ENCODE measurements around the gene SRGAP3. TPM values are rescaled to one million over a fixed set of nuclear protein-coding genes. Genes with fewer than 3 reads are reported as not detected.

The SRGAP3 gene
- total RNA-seq, 2 experiments from 2014 or later: 1.2 to 1.5 TPM

DNA sequence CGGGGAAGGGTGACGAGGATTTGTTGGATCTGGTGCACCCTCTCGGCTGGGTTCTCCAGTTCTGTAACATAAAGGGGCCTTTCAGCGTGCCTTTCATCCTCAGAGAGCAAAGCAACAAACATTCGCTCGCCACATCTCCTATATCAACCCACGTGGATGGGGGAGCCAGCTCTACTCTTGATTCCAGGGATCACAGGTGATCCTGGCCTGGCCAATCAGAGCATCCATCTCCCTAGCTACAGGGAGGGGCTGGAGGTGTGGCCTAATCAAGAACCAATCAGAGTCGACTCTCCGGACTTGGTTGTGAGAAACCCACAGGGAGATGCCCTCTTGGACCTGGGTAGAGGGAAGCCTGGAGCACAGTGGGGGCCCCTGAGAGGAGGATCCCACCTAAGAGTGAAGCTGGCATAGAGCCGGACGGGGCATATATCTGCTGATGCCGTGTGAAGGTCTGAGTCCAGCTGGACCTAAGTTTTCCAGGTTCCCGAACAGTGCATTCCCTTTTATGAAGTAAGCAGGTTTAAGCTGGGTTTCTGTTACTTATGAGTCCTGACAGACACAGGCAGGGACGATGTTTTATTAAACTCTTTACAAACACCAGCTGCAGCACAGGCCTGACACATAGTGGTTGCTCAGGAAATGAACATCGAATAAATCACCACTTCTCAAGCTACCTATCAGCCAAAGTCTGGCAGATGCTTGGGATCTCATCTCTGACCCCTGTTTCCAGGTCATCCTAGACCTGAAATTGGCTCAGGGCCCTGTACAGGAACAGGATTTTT, 235.5 kb downstream of the SRGAP3 start:
- no peak for ATAC-seq
- H3K4me1 Mint-ChIP-seq: peaks cover 14% of the 10 kb centered on the region
- H3K9me3 Mint-ChIP-seq (ENCODE audit: low read depth): no peaks in the 10 kb centered on the region
- no peak for DNase-seq
- ChIA-PET CTCF (interaction anchor here (1.4 to 2.0 kb wide), 3 partner anchors 13 to 26 kb away, joined by 3 to 8 read pairs (median 6); no protein-coding TSS in a partner anchor), POLR2A (no interaction called here)
- no peaks in the 10 kb centered on the region for H3K36me3 Mint-ChIP-seq (ENCODE audit: low read depth)
- H3K4me3 Mint-ChIP-seq: no peak overlapping the region
- no peak overlapping the region for H3K27ac Mint-ChIP-seq
- intact Hi-C loops (cut with DNase I, micrococcal nuclease): no loop called here
- no peaks in the 10 kb centered on the region for H3K27me3 Mint-ChIP-seq

- Mint-ChIP-seq H3K4me3 (no peak overlapping the region), H3K9me3 (ENCODE audit: low read depth) (no peaks in the 10 kb centered on the region), H3K27me3 (no peaks in the 10 kb centered on the region), H3K36me3 (ENCODE audit: low read depth) (no peaks in the 10 kb centered on the region), H3K4me1 (peaks cover 14% of the 10 kb centered on the region), H3K27ac (no peak overlapping the region)
- ChIA-PET POLR2A (no interaction called here), CTCF (interaction anchor here (1.2 to 3.6 kb wide), 3 partner anchors 14 to 24 kb away, joined by 3 to 13 read pairs (median 4); no protein-coding TSS in a partner anchor)
- intact Hi-C loops (cut with DNase I, micrococcal nuclease): no loop called here
- ATAC-seq (peak; percentile 82), DNase-seq (peak; percentile 10)
These were observed 236.9 kb downstream of the SRGAP3 start for GRCh38 chr3:9012521-9012920.

DNA sequence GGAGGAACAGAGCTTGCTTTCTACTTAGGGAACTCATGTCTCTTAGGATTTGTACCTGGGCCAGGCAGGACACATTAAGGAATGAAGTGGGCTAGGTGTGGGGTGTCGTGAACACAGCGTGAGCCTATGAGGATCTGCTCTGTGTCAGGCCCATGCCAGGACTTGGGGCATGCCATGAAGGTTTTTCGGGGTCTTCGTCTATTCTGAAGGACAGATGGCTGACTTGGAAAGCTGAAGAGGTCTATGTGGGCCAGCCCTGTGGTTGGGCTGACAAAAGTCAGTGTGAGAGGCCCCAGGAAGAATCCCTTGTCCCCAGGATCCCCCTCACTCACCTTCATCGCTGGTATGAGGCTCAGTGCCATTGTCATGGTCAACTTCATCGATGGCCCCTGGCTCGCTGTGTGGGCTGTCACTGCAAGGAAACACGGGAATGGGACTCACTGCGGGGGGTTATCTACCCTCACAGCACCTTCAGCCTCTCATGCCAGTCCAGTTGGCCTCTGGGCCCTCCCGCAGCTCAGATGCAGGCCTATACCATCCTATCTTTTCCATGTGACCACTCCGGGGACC, 239.4 kb downstream of the SRGAP3 start:
- CTCF ChIA-PET: interaction anchor here (0.6 to 3.6 kb wide), 3 partner anchors 22 to 855 kb away, joined by 3 to 13 read pairs (median 4); partner anchors contain the start of gene SRGAP3

DNA sequence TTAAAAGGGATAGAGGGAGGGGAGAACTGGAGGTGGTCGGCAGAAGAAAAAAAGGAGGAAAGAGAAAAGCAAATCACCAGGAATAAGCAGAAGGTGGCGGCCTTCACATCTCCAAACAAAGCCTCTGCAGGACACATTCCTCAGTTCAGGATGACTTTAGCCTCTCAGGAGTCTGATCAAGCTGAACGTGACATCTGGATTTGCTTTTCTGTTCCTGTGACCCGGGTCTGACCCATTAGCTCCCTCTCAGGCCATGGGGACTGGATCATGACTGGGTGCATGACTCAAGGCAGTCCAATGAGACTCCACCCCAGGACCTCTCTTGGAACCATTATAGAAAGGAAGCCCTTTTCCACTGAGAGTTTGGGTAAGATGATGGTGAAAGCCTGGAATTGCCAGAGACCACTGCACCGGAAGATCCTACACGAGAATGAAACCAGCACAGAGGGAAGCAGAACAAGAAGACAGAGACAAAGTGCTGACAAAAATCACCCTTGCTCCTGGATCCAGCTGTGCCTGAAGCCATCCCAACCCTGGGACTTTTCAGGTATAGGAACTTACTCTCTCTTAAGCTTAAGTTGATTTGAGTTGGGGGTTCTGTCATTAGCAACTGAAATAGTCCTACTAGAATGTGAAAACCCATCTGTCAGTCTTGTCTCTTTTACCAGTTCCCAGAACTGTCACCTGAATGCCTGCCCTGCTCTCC, 240.7 kb downstream of the SRGAP3 start:
- Mint-ChIP-seq H3K4me3 (no peak overlapping the region), H3K4me1 (peaks cover 14% of the 10 kb centered on the region), H3K9me3 (ENCODE audit: low read depth) (no peaks in the 10 kb centered on the region), H3K27ac (no peak overlapping the region), H3K27me3 (no peaks in the 10 kb centered on the region), H3K36me3 (ENCODE audit: low read depth) (no peaks in the 10 kb centered on the region)
- ChIA-PET POLR2A (no interaction called here), CTCF (no interaction called here)
- intact Hi-C loops (cut with DNase I, micrococcal nuclease): no loop called here
- DNase-seq (no peak), ATAC-seq (no peak)

More for the DNA sequence above, 239.4 kb downstream of the SRGAP3 start:
- no peak overlapping the region for H3K4me3 Mint-ChIP-seq
- DNase-seq: no peak
- POLR2A ChIA-PET: no interaction called here
- H3K36me3 Mint-ChIP-seq (ENCODE audit: low read depth): no peaks in the 10 kb centered on the region
- H3K9me3 Mint-ChIP-seq (ENCODE audit: low read depth): no peaks in the 10 kb centered on the region
- ATAC-seq: no peak
- H3K27ac Mint-ChIP-seq: no peak overlapping the region
- intact Hi-C loops (cut with DNase I, micrococcal nuclease): no loop called here
- H3K27me3 Mint-ChIP-seq: no peaks in the 10 kb centered on the region
- peaks cover 14% of the 10 kb centered on the region for H3K4me1 Mint-ChIP-seq

- ATAC-seq: no peak
- CTCF ChIA-PET: no interaction called here
- Mint-ChIP-seq H3K36me3 (ENCODE audit: low read depth) (no peaks in the 10 kb centered on the region), H3K4me1 (peaks cover 14% of the 10 kb centered on the region), H3K9me3 (ENCODE audit: low read depth) (no peaks in the 10 kb centered on the region), H3K27ac (no peak overlapping the region), H3K27me3 (no peaks in the 10 kb centered on the region), H3K4me3 (no peak overlapping the region)
- intact Hi-C loops (cut with DNase I, micrococcal nuclease): no loop called here
- no peak for DNase-seq
- POLR2A ChIA-PET: no interaction called here
These were observed 241.5 kb downstream of the SRGAP3 start for GRCh38 chr3:9007928-9008327.

GRCh38 chr3:9007213-9007612, 242.2 kb downstream of the SRGAP3 start:
- H3K27ac Mint-ChIP-seq: no peak overlapping the region
- peaks cover 8% of the 10 kb centered on the region for H3K4me1 Mint-ChIP-seq
- ChIA-PET CTCF (no interaction called here), POLR2A (no interaction called here)
- intact Hi-C loops (cut with DNase I, micrococcal nuclease): no loop called here
- no peak overlapping the region for H3K4me3 Mint-ChIP-seq
- no peaks in the 10 kb centered on the region for H3K27me3 Mint-ChIP-seq
- H3K36me3 Mint-ChIP-seq (ENCODE audit: low read depth): no peaks in the 10 kb centered on the region
- ATAC-seq (no peak), DNase-seq (no peak)
- H3K9me3 Mint-ChIP-seq (ENCODE audit: low read depth): no peaks in the 10 kb centered on the region

- Mint-ChIP-seq H3K36me3 (ENCODE audit: low read depth) (no peaks in the 10 kb centered on the region), H3K27me3 (no peaks in the 10 kb centered on the region), H3K27ac (no peak overlapping the region), H3K4me3 (no peak overlapping the region), H3K4me1 (no peaks in the 10 kb centered on the region), H3K9me3 (ENCODE audit: low read depth) (no peaks in the 10 kb centered on the region)
- CTCF ChIA-PET: interaction anchor here (0.5 to 1.9 kb wide), 5 partner anchors 11 to 303 kb away, joined by 3 to 11 read pairs (median 6); no protein-coding TSS in a partner anchor
- DNase-seq: no peak
- ATAC-seq: no peak
- POLR2A ChIA-PET: no interaction called here
- intact Hi-C loops (cut with DNase I, micrococcal nuclease): no loop called here
These were observed 249.4 kb downstream of the SRGAP3 start for GRCh38 chr3:9000041-9000440.

GRCh38 chr3:8997151-8997550, 252.3 kb downstream of the SRGAP3 start:
- no peaks in the 10 kb centered on the region for H3K9me3 Mint-ChIP-seq (ENCODE audit: low read depth)
- ATAC-seq: no peak
- H3K27me3 Mint-ChIP-seq: no peaks in the 10 kb centered on the region
- no peaks in the 10 kb centered on the region for H3K36me3 Mint-ChIP-seq (ENCODE audit: low read depth)
- no peak for DNase-seq
- ChIA-PET CTCF (interaction anchor here (0.6 to 0.7 kb wide), 2 partner anchors 9 to 287 kb away, joined by 3 read pairs; no protein-coding TSS in a partner anchor), POLR2A (no interaction called here)
- intact Hi-C loops (cut with DNase I, micrococcal nuclease): no loop called here
- H3K27ac Mint-ChIP-seq: no peak overlapping the region
- no peak overlapping the region for H3K4me3 Mint-ChIP-seq
- no peaks in the 10 kb centered on the region for H3K4me1 Mint-ChIP-seq

DNA sequence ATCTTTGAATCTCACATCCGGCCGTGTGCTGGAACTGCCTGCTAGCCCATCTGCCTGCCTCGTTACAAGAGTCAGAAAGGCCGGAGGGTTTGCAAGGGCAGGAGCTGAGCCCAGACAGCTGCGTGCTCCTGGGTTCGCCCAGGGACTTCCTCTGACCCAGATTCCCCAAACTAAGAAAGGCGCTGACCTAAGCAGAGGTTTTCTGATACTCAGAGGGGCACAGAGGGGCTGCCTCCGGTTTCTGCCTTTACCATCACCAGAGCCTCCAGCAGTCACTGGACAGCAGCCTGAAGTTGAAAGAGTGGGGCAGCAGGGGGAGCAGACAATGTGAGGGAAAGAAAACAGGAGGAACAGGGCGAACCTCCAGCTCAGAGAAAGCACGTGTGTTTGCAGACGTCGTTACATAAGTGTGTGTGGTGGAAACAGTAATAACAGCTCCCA, 252.7 kb downstream of the SRGAP3 start:
- ChIA-PET CTCF (interaction anchor here (0.6 kb wide), 1 partner anchor 287 kb away, joined by 3 read pairs; no protein-coding TSS in a partner anchor), POLR2A (no interaction called here)
- H3K9me3 Mint-ChIP-seq (ENCODE audit: low read depth): no peaks in the 10 kb centered on the region
- H3K4me1 Mint-ChIP-seq: no peaks in the 10 kb centered on the region
- H3K4me3 Mint-ChIP-seq: no peak overlapping the region
- no peak for DNase-seq
- no peaks in the 10 kb centered on the region for H3K27me3 Mint-ChIP-seq
- intact Hi-C loops (cut with DNase I, micrococcal nuclease): no loop called here
- no peak for ATAC-seq
- H3K36me3 Mint-ChIP-seq (ENCODE audit: low read depth): no peaks in the 10 kb centered on the region
- no peak overlapping the region for H3K27ac Mint-ChIP-seq

DNA sequence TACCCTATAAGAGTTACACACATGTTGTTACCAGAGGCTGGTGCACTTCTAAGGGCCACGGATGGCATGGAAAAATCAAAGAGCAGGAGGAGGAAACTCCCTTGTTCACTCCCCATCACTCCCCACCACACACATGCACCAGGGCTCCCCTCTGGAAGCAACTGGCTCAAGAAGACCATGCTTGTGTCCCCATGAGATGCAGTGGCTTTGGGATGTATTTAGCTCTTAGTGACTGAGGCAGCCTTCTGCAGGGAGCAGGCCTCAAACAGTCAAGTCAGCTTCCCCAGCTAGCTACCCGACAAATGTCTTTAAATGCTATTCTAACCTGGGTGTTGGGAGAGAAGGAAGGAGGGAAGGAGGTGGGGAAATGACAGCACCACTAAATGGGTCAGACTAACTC, 253.2 kb downstream of the SRGAP3 start:
- intact Hi-C loops (cut with DNase I, micrococcal nuclease): no loop called here

GRCh38 chr3:8994226-8994625, 255.2 kb downstream of the SRGAP3 start:
- no peaks in the 10 kb centered on the region for H3K4me1 Mint-ChIP-seq
- POLR2A ChIA-PET: no interaction called here
- no peaks in the 10 kb centered on the region for H3K9me3 Mint-ChIP-seq (ENCODE audit: low read depth)
- H3K4me3 Mint-ChIP-seq: no peak overlapping the region
- H3K36me3 Mint-ChIP-seq (ENCODE audit: low read depth): no peaks in the 10 kb centered on the region
- no peak for ATAC-seq
- no peak for DNase-seq
- no peaks in the 10 kb centered on the region for H3K27me3 Mint-ChIP-seq
- no peak overlapping the region for H3K27ac Mint-ChIP-seq
- CTCF ChIA-PET: no interaction called here
- intact Hi-C loops (cut with DNase I, micrococcal nuclease): no loop called here

More for the DNA sequence above, 253.2 kb downstream of the SRGAP3 start:
- Mint-ChIP-seq H3K27me3 (no peaks in the 10 kb centered on the region), H3K4me3 (no peak overlapping the region), H3K4me1 (no peaks in the 10 kb centered on the region), H3K9me3 (ENCODE audit: low read depth) (no peaks in the 10 kb centered on the region), H3K36me3 (ENCODE audit: low read depth) (no peaks in the 10 kb centered on the region), H3K27ac (no peak overlapping the region)
- POLR2A ChIA-PET: no interaction called here
- no peak for ATAC-seq
- CTCF ChIA-PET: interaction anchor here (0.6 kb wide), 1 partner anchor 288 kb away, joined by 3 read pairs; no protein-coding TSS in a partner anchor
- no peak for DNase-seq

Data from activated CD4-positive, alpha-beta T cell treated with anti-CD3 and anti-CD28 coated beads for 36 hours (primary cell).